Erythroblast (primary cell): ENCODE data around the gene ALDH1B1.

Experiments used
- DNase-seq, 2 experiments: peaks; one replicate each; lab custom pipeline; 2025; lab: John Stamatoyannopoulos, UW
- GATA1 ChIP-seq: IDR thresholded peaks from 2 replicates; pipeline ENCODE4 v1.6.1; 2011; ENCODE audit warnings: low read depth, mild to moderate bottlenecking, control low read depth, low read length, moderate library complexity
- POLR2A ChIP-seq: IDR thresholded peaks from 2 replicates; pipeline ENCODE4 v1.6.1; 2011; ENCODE audit warnings: mild to moderate bottlenecking, low read length

The ALDH1B1 gene

GRCh38 chr9:38439916-38440301, 47.4 kb downstream of the ALDH1B1 start:
- DNase-seq, result no peak
- TF ChIP-seq POLR2A, result no peak
- TF ChIP-seq GATA1, result no peak

GRCh38 chr9:38440516-38440915, 48.0 kb downstream of the ALDH1B1 start:
- no peak for DNase-seq
- TF ChIP-seq GATA1 (no peak), POLR2A (no peak)

- no peak for TF ChIP-seq GATA1
- TF ChIP-seq POLR2A, result no peak
- no peak for DNase-seq
Measured at GRCh38 chr9:38441347-38442085, 49.0 kb downstream of the ALDH1B1 start.

GRCh38 chr9:38442473-38443096, 50.1 kb downstream of the ALDH1B1 start:
- TF ChIP-seq GATA1, result no peak
- no peak for TF ChIP-seq POLR2A
- DNase-seq, result no peak

GRCh38 chr9:38443181-38443580, 50.7 kb downstream of the ALDH1B1 start:
- DNase-seq, result no peak
- TF ChIP-seq POLR2A, result no peak
- TF ChIP-seq GATA1, result no peak

- TF ChIP-seq GATA1 (no peak), POLR2A (no peak)
- DNase-seq, result no peak
Measured at GRCh38 chr9:38443597-38443996, 51.1 kb downstream of the ALDH1B1 start.

GRCh38 chr9:38445154-38446043, 52.9 kb downstream of the ALDH1B1 start:
- TF ChIP-seq GATA1, result no peak
- no peak for TF ChIP-seq POLR2A

GRCh38 chr9:38447703-38448102, 55.2 kb downstream of the ALDH1B1 start:
- DNase-seq, result no peak
- TF ChIP-seq GATA1 (no peak), POLR2A (no peak)

More at GRCh38 chr9:38445154-38446043, 52.9 kb downstream of the ALDH1B1 start:
- DNase-seq, result peak in 1 of 2 experiments; percentile 2
